Measurements from ENCODE around the gene BRD9. TPM values are rescaled to one million over a fixed set of nuclear protein-coding genes. Genes with fewer than 3 reads are reported as not detected.
"Not testable (repeated sequence)": the region's sequence is repeated elsewhere in the genome, so short reads cannot be mapped to it uniquely, and the experiment has no call there.

BRD9 gene
- total RNA-seq, 1 experiment from 2014 or later, result 43.1 TPM

- in situ Hi-C loops (cut with HindIII; ENCODE audit: low pct_unique_long_range_greater_than_20kb, low sequenced_read_pairs), result no loop called here
- no peak for DNase-seq (ENCODE audit: low read depth, low spot score)
These were observed 6.6 kb downstream of the BRD9 start for GRCh38 chr5:886036-886435.

GRCh38 chr5:885529-885928 lies 7.1 kb downstream of the BRD9 start:
- no peak for DNase-seq (ENCODE audit: low read depth, low spot score)
- in situ Hi-C loops (cut with HindIII; ENCODE audit: low pct_unique_long_range_greater_than_20kb, low sequenced_read_pairs), result no loop called here

- in situ Hi-C loops (cut with HindIII; ENCODE audit: low pct_unique_long_range_greater_than_20kb, low sequenced_read_pairs), result no loop called here
- DNase-seq (ENCODE audit: low read depth, low spot score), result no peak
These were observed 7.5 kb downstream of the BRD9 start for GRCh38 chr5:885127-885442.

GRCh38 chr5:884345-885126 lies 8.1 kb downstream of the BRD9 start:
- no peak for DNase-seq (ENCODE audit: low read depth, low spot score)
- in situ Hi-C loops (cut with HindIII; ENCODE audit: low pct_unique_long_range_greater_than_20kb, low sequenced_read_pairs), result no loop called here

- in situ Hi-C loops (cut with HindIII; ENCODE audit: low pct_unique_long_range_greater_than_20kb, low sequenced_read_pairs), result no loop called here
- DNase-seq (ENCODE audit: low read depth, low spot score), result no peak
These were observed 9.0 kb downstream of the BRD9 start for GRCh38 chr5:883475-884181.

- DNase-seq (ENCODE audit: low read depth, low spot score), result no peak
- in situ Hi-C loops (cut with HindIII; ENCODE audit: low pct_unique_long_range_greater_than_20kb, low sequenced_read_pairs), result no loop called here
These were observed 10.1 kb downstream of the BRD9 start for GRCh38 chr5:882253-883183.

- in situ Hi-C loops (cut with HindIII; ENCODE audit: low pct_unique_long_range_greater_than_20kb, low sequenced_read_pairs), result no loop called here
- DNase-seq (ENCODE audit: low read depth, low spot score), result no peak
These were observed 11.1 kb downstream of the BRD9 start for GRCh38 chr5:881551-881935.

GRCh38 chr5:880816-881550 lies 11.6 kb downstream of the BRD9 start:
- DNase-seq (ENCODE audit: low read depth, low spot score), result no peak

GRCh38 chr5:878677-879076 lies 13.9 kb downstream of the BRD9 start:
- in situ Hi-C loops (cut with HindIII; ENCODE audit: low pct_unique_long_range_greater_than_20kb, low sequenced_read_pairs); DNase-seq (ENCODE audit: low read depth, low spot score): not testable (repeated sequence)

More at GRCh38 chr5:880816-881550, 11.6 kb downstream of the BRD9 start:
- in situ Hi-C loops (cut with HindIII; ENCODE audit: low pct_unique_long_range_greater_than_20kb, low sequenced_read_pairs), result no loop called here

GRCh38 chr5:878125-878524 lies 14.5 kb downstream of the BRD9 start:
- in situ Hi-C loops (cut with HindIII; ENCODE audit: low pct_unique_long_range_greater_than_20kb, low sequenced_read_pairs), result no loop called here
- no peak for DNase-seq (ENCODE audit: low read depth, low spot score)

- DNase-seq (ENCODE audit: low read depth, low spot score), result no peak
- in situ Hi-C loops (cut with HindIII; ENCODE audit: low pct_unique_long_range_greater_than_20kb, low sequenced_read_pairs), result no loop called here
These were observed 15.9 kb downstream of the BRD9 start for GRCh38 chr5:876398-877365.

- no peak for DNase-seq (ENCODE audit: low read depth, low spot score)
- in situ Hi-C loops (cut with HindIII; ENCODE audit: low pct_unique_long_range_greater_than_20kb, low sequenced_read_pairs), result no loop called here
These were observed 16.7 kb downstream of the BRD9 start for GRCh38 chr5:875931-876330.

- in situ Hi-C loops (cut with HindIII; ENCODE audit: low pct_unique_long_range_greater_than_20kb, low sequenced_read_pairs), result no loop called here
- no peak for DNase-seq (ENCODE audit: low read depth, low spot score)
These were observed 19.3 kb downstream of the BRD9 start for GRCh38 chr5:873328-873727.

GRCh38 chr5:872301-872700 lies 20.3 kb downstream of the BRD9 start:
- DNase-seq (ENCODE audit: low read depth, low spot score), result no peak
- in situ Hi-C loops (cut with HindIII; ENCODE audit: low pct_unique_long_range_greater_than_20kb, low sequenced_read_pairs), result no loop called here

GRCh38 chr5:871596-872298 lies 20.9 kb downstream of the BRD9 start:
- in situ Hi-C loops (cut with HindIII; ENCODE audit: low pct_unique_long_range_greater_than_20kb, low sequenced_read_pairs), result no loop called here
- no peak for DNase-seq (ENCODE audit: low read depth, low spot score)

GRCh38 chr5:870956-871355 lies 21.6 kb downstream of the BRD9 start:
- in situ Hi-C loops (cut with HindIII; ENCODE audit: low pct_unique_long_range_greater_than_20kb, low sequenced_read_pairs), result no loop called here
- DNase-seq (ENCODE audit: low read depth, low spot score), result no peak

Measured in SK-MEL-5 (cell line).